G401.6 (cell line): ENCODE data around the gene CTDP1.

Experiments used
- FAIRE-seq: peaks from 2 replicates; lab custom pipeline; 2012; peaks lifted over from hg19 to GRCh38; lab: Jason Lieb, UNC

The CTDP1 gene

GRCh38 chr18:79798346-79798998 is 118.9 kb downstream of the CTDP1 start:
- no peak for FAIRE-seq

GRCh38 chr18:79798999-79799370 is 119.4 kb downstream of the CTDP1 start:
- no peak for FAIRE-seq

- FAIRE-seq = no peak
These were observed 120.2 kb downstream of the CTDP1 start for GRCh38 chr18:79799619-79800370.

- no peak for FAIRE-seq
These were observed 121.0 kb downstream of the CTDP1 start for GRCh38 chr18:79800371-79801180.

- no peak for FAIRE-seq
These were observed 121.6 kb downstream of the CTDP1 start for GRCh38 chr18:79801217-79801616.

GRCh38 chr18:79801641-79802040 is 122.0 kb downstream of the CTDP1 start:
- FAIRE-seq = no peak

GRCh38 chr18:79802298-79802697 is 122.7 kb downstream of the CTDP1 start:
- FAIRE-seq = no peak

GRCh38 chr18:79803611-79804051 is 124.0 kb downstream of the CTDP1 start:
- no peak for FAIRE-seq
